Skin epidermis (tissue), 12 donors: ENCODE results near the gene DCAF8.
"Not testable (repeated sequence)": the region's sequence is repeated elsewhere in the genome, so short reads cannot be mapped to it uniquely, and the experiment has no call there.

Experiments used
- H3K27ac ChIP-seq, 21 experiments: fragments of 200-600 bp; sonication (generic) in 11 of 21; one replicate each; pipeline ENCODE4 v1.5.0; 2020; ENCODE audit warnings: mild to moderate bottlenecking in 3 of 21, inconsistent platforms in 2 of 21, moderate library complexity in 2 of 21
- H3K4me3 ChIP-seq, 7 experiments: fragments of 200-600 bp; sonication (generic) in 2 of 7; one replicate each; pipeline ENCODE4 v1.5.0; 2020; ENCODE audit warnings: inconsistent platforms in 2 of 7, mild to moderate bottlenecking in 2 of 7, moderate library complexity in 1 of 7

Gene DCAF8

GRCh38 chr1:160261893-160262794, at the start of gene DCAF8:
TSS of gene DCAF8 (minus strand) at chr1:160262549. CDS start at chr1:160244008, 18,541 bp downstream.
- peak within 1 kb of the TSS; percentile 82 to 99 (median 96) for H3K27ac ChIP-seq

DNA sequence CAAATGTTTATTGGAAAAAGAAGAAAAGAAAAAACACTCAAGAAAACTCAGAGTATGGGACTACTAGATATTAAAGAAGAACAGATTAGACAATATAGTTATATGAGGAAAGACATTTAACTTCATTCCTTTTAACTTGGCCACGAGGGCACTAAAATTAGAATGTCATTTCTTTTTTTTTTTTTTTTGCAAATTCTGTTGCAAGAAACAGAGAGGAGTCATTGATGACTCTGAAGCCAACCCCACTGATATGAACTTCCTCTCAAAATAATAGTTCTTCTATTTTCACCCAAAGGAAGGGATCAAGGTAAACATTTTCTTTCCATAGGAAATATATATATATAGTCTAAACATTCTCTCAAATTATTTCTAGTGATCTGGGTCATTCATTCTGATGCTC, 47.2 kb upstream of the DCAF8 start:
- H3K4me3 ChIP-seq: no peak overlapping the region
- H3K27ac ChIP-seq: no peak overlapping the region

More at GRCh38 chr1:160261893-160262794, at the start of gene DCAF8:
- H3K4me3 ChIP-seq: peak within 1 kb of the TSS; percentile 60 to 96 (median 86)

GRCh38 chr1:160309185-160309557, 46.8 kb upstream of the DCAF8 start:
- Histone ChIP-seq H3K27ac (no peak overlapping the region), H3K4me3 (no peak overlapping the region)

DNA sequence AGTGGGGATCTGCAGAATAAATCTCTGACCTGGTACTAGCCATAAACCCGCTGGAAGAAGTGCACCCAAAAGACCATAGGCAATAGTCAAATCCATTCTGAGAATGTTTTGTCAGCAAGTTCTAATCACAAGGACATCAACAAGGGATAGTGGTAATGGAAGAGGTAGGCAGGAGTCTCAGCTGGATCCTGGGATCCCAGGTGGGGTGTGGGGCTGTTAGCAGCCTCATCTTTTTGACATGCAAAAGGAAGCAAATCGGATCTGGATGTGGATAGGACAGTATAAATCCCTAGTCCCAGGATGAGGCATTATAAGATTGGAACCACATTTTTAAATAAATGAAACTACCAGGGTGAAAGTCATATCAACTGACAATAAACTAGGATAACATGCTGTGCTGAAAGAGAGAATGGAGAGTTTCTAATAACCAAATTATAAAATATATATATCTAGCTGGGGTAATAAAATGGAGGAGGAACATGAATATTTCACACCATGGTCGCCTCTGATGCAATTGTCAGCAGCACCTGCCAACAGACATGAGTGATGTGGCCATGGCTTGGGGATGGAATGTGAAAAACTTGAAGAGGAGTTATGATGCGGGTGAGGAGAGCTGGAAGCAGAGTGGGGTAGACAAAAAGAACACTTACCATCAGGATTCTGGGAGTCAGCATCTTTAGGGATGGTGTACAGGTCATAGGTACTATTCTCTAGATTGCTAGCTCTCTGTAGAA, 46.3 kb upstream of the DCAF8 start:
- H3K27ac ChIP-seq: no peak overlapping the region
- no peak overlapping the region for H3K4me3 ChIP-seq

DNA sequence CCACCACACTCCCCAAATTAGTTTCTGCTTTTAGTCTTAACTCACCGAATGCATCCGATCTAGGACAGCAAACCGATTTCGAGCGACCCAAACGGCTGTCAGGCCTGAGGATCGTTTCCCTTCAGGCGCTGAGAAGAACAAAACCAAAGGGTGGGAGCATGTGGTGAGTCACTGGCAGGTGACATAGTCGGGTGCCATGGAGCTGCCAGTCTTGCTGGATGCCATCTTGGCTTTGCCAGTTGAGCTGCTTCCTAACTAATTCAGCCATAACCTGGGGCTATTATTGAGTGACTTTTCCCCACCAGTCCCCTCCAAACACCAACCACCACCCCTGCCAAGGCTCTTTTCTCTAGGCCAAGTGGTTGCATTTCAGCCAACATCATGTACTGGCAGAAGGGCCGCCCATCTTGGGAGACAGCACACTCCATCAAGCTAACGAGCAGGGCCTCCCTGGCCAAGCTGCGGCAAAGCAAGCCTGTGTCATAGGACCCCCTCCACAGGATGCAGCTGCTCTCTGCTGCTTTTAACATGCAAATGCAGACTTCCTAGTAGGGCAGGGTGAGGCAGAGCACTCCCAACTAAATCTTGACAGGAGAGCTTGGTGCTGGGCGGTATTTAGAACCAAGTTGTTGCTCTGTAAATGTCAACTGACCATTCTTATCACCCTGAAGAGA, 44.9 kb upstream of the DCAF8 start:
- no peak overlapping the region for H3K27ac ChIP-seq
- no peak overlapping the region for H3K4me3 ChIP-seq

DNA sequence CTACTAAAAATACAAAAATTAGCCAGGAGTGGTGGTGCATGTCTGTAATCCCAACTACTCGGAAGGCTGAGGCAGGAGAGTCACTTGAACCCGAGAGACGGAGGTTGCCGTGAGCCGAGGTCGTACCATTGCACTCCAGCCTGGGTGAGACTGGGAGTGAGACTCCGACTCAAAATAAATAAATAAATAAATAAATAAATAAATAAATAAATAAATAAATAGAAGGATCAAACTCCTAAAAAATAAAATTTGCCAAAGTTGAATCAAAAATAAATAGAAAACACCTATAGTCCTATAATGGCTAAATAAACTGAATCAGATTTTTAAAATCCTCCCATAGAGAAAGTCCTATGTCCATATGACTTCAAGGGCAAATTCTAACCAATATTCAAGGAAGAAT, 37.8 kb upstream of the DCAF8 start:
- no peak overlapping the region for H3K4me3 ChIP-seq
- H3K27ac ChIP-seq: no peak overlapping the region

DNA sequence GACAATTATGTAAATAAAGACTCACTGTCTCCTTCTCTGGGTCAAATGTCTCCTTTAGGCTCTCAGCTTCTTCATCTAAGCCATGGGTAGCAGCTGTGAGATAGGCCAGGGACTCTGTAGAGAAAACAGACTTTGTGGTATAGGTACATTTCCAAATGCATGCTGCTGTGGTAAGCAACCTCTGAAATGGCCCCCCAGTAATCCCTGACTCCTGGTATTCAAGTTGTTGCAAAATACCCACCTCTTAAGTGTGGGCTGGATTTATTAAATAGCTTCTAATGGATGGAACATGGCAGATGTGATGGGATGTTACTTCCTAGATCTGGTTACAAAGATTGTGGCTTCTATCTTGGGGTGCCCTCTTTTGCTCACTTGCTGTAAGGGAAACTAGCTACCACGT, 33.7 kb upstream of the DCAF8 start:
- Histone ChIP-seq H3K4me3 (no peak overlapping the region), H3K27ac (no peak overlapping the region)

- Histone ChIP-seq H3K4me3 (no peak overlapping the region), H3K27ac (no peak overlapping the region)
Measured at GRCh38 chr1:160293020-160293968, 30.9 kb upstream of the DCAF8 start.

GRCh38 chr1:160291248-160292220, 29.2 kb upstream of the DCAF8 start:
- Histone ChIP-seq H3K27ac (no peak overlapping the region), H3K4me3 (no peak overlapping the region)

DNA sequence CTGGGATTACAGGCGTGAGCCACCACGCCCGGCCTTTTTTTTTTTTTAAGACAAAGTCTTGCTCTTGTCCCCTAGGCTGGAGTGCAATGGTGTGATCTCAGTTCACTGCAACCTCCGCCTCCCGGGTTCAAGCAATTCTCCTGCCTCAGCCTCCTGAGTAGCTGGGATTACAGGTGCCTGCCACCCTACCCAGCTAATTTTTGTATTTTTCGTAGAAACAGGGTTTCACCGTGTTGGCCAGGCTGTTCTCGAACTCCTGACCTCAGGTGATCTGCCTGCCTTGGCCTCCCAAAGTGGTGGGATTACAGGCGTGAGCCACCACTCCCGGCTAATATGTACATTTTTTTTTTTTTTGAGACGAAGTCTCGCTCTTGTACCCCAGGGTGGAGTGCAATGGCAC, 25.4 kb upstream of the DCAF8 start:
- H3K4me3 ChIP-seq, H3K27ac ChIP-seq: not testable (repeated sequence)

GRCh38 chr1:160285506-160285905, 23.2 kb upstream of the DCAF8 start:
- H3K4me3 ChIP-seq: peak overlapping the region in 4 of 7 experiments; percentile 64 to 87 (median 75)
- peak overlapping the region in 1 of 21 experiments; percentile 95 for H3K27ac ChIP-seq

GRCh38 chr1:160284782-160285344, 22.5 kb upstream of the DCAF8 start, which contains the start of gene PEX19:
TSS of gene PEX19 (minus strand) at chr1:160285133. CDS start at chr1:160285124, 9 bp downstream.
- Histone ChIP-seq H3K27ac (peak within 1 kb of the TSS; percentile 74 to 98 (median 90)), H3K4me3 (peak within 1 kb of the TSS; percentile 64 to 87 (median 81))

- peak overlapping the region; percentile 74 to 98 (median 90) for H3K27ac ChIP-seq
- peak overlapping the region; percentile 64 to 87 (median 81) for H3K4me3 ChIP-seq
Measured at GRCh38 chr1:160284220-160284781, 22.0 kb upstream of the DCAF8 start.

DNA sequence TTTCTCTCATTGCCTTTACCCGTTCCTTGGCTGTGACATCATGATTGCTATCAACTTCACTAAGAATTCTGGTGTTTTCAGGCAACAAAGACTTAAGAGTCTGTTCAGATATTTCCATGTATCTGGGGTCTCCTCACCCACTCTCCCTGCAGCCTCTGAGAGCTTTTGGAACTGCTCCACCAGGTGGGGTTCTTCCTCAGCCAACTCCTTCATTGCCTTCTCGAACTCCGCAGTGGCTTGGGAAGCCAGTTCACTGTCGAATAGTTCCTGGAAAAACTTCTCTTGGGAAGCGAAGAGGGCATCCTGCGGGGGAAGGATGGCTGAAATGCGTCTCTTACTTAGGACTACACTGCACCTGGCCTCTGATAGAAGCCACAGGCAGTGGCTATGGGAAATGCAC, 20.5 kb upstream of the DCAF8 start:
- Histone ChIP-seq H3K4me3 (no peak overlapping the region), H3K27ac (no peak overlapping the region)

- H3K27ac ChIP-seq: no peak overlapping the region
- H3K4me3 ChIP-seq: no peak overlapping the region
Measured at GRCh38 chr1:160277987-160278386, 15.6 kb upstream of the DCAF8 start.

DNA sequence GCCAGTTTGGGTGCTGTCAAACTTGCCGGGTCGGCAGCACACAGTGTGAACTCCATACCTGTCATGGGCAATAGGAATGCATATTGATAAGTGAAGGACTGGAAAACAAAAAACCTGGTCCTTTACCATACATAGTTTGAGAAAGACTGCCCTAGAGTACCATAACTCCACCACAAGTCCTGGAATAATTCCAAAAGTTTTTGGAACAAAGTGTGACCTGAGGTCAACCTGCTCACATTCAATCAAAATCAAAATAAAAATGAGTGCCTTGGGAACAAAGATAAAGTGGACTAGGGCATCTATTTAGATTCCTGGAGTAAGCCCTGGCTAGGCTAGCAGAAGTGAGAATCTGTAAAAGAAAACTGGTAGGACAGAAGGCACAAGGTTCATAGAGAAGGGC, 15.0 kb upstream of the DCAF8 start:
- no peak overlapping the region for H3K4me3 ChIP-seq
- H3K27ac ChIP-seq: no peak overlapping the region

DNA sequence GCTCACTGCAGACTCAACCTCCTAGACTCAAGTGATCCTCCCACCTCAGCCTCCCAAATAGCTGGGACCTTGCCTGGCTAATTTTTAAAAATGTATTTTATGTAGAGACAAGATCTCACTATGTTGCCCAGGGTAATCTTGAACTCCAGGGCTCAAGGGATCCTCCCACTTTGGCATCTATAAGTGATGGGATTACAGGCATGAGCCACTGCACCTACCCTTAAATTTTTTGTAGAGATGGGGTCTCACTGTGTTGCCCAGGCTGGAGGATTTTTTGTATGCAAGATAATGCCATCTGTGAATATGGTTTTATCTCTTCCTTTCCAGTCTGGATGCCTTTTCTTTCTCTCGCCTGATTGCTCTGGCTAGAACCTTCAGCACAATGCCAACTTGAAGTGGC, 8.7 kb upstream of the DCAF8 start:
- no peak overlapping the region for H3K27ac ChIP-seq
- H3K4me3 ChIP-seq: no peak overlapping the region
